ENCODE data around the gene CA12.
A peak's percentile ranks its signal among the peaks of the same experiment; 100 is the strongest.
"Not testable (repeated sequence)": the region's sequence is repeated elsewhere in the genome, so short reads cannot be mapped to it uniquely, and the experiment has no call there.

CA12 gene

GRCh38 chr15:63354821-63355650 lies 26.6 kb downstream of the CA12 start:
- DNase-seq, result no peak

DNA sequence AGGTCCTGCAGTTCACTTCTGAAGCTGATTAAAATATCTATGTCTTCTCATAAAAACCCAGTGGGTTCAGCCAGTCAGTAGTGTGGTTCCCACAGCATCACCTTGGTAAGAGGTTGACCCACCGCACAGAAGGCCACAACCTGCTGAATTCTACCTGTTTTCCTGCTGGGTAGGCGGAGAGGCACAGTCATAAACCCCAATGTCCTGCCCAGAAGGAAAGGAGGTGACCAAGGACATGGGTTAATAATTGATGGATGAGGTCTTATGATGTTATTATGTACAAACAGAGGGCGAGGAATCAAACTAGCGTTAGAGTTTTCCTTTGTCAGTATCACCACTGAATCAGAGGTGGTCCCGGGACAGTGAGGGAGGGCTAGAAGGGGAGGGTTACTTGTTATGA lies 27.8 kb downstream of the CA12 start:
- DNase-seq, result no peak

DNA sequence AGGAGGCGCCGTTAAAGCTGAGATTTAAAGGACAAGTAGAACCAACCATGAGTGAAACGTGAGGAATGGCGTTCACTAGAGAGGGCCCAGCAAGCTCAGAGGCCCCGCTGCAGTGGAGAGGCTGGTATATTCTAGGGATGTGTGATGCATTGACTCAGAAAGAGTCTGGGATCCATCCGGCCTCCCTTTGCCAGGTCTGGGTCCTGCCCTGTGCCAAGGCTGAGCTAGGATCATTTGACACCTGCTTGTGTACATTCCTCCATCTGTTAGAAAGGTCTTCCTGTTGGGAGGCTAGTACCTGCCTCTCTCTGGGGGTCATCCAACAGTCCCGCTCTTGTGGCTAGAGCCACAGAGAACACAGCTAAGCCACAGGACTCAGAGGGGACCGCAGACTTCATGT lies 28.4 kb downstream of the CA12 start:
- DNase-seq, result no peak

DNA sequence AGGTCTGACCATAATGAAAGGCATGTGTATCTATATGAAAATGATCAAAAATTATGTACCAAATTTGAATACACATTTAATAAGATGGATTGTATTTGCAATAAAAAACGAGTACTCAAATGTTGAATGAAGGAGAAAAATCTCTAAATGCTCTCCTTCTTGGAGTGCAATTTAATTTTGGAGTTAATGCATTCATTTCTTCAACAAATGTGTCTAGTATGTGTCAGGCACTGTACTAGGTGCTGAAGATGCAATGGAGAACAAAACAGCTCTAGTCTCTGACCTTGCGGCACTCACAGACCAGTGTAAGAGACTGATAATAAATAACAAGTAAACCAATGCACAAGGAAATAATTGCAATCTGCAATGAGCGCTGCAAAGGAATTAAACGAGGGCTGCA lies 28.8 kb downstream of the CA12 start:
- DNase-seq, result no peak

GRCh38 chr15:63351170-63351569 lies 30.5 kb downstream of the CA12 start:
- no peak for DNase-seq

DNA sequence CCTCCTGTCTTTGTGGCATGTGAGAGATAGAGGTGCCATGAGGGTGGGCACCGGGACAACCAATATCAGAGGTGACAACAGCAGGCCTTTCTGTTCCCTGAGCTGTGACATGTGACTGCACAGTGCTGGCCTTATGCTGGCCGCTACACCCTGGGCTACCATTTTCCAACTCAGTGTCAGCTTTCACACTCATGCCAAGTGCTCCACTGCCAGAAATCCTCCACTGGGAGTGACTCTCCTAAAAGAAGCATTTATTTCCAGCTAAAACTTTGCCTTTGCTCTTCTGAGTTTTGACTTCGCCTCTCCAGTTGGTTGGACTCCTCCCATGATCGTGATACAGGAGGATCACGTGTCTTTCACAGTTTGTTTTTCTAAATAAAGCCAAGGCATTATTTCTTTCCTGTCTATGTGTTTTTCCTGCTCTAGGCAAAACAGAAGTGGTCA lies 31.4 kb downstream of the CA12 start:
- DNase-seq, result no peak

DNA sequence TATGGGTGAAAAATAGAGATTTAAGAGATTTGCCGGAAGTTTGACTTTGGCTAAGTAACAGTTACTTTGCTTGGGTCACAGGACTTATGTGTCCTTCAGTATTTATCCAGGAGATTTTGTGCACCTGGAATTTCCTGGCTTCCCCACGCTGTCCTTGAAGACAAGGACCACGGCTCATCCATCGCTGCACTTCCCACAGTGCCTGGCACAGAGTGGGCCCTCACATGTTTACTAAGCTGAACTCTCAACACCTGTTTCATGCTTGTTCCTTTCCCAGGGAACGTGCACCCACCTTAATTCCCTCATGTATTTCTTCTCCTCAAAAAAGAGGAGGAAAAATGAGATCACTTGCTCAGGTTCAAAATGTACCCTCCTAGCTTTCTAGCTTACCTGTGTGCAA lies 32.0 kb downstream of the CA12 start:
- no peak for DNase-seq

GRCh38 chr15:63349156-63349555 lies 32.5 kb downstream of the CA12 start:
- no peak for DNase-seq

GRCh38 chr15:63348392-63348791 lies 33.3 kb downstream of the CA12 start:
- peak; percentile 47 to 59 for DNase-seq

DNA sequence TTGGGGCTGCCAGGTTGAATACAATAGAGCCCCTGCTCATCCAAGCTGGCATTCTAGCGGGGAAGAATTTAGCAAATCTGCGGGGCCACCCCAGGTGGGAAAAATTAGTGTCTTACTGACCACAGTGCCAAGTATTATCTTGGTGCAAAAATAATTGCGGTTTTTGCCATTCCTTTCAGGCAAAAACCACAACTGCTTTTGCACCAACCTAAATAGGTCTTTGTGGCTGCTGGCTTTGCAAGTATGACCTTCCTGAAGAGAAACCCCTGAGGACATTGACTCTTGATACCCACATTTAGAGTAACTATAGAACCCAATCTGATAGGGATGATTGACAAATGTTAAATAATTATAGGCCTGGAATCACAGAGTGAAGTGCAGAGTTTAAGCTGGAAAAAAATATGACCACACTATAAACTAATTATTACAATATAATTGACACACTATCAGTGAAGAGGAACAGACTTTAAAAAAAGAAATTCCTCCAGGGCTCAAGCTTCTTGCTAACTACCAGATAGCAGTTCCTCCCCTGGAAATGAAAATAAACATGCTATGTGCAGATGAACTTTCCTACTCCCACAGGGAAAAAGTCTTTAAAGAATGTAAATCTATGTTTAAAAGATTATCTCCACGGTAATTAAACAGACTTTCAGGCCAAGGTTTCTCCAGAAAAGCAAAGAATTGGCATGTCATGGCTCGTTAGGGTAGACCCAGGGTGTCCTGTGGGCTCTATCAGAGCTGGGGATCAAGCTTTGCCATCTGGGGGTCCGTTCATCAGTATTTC lies 34.4 kb downstream of the CA12 start:
- no peak for DNase-seq

DNA sequence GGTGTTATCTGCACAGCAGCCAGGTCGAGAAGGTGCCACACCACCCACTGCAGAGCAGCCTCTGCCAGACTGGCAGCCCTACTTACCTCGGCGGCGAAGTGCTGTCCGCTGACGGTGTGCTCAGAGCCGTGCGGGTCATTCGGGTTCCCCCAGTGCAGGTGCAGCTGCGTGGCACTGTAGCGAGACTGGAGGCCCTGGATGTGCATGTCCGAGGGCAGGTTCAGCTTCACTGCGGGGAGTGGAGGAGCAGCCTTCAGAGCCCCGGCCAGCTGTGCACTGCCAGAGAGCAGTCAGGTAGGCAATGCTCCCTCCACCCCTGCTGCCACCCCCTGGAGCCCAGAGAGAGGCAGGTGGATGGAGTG lies 36.3 kb downstream of the CA12 start:
- no peak for DNase-seq

GRCh38 chr15:63344731-63345390 lies 36.8 kb downstream of the CA12 start:
- no peak for DNase-seq

- not testable (repeated sequence) for DNase-seq
Measured at GRCh38 chr15:63342996-63343562, 38.6 kb downstream of the CA12 start.

GRCh38 chr15:63341898-63342297 lies 39.7 kb downstream of the CA12 start:
- no peak for DNase-seq

GRCh38 chr15:63340878-63341277 lies 40.8 kb downstream of the CA12 start:
- no peak for DNase-seq

DNA sequence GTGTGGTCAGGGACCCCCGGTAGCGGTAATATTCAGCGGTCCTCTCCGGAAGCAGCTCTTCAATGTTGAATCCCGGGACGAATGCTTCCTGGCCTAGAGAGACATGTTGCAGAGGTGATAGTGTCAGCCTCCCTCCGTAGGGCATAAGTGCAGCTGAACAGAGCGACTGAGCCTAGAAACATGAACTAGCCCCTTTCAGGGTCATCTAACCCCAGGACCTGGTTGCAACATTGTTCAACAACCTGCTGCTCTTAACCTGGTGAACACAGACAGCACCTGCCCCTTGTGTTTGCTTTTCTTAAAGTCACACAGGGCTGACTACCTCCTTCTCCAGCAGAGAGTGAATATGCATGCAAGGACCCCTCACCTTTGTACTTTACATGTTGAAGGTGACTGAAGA lies 41.3 kb downstream of the CA12 start:
- no peak for DNase-seq

GRCh38 chr15:63339836-63340235 lies 41.8 kb downstream of the CA12 start:
- no peak for DNase-seq

DNA sequence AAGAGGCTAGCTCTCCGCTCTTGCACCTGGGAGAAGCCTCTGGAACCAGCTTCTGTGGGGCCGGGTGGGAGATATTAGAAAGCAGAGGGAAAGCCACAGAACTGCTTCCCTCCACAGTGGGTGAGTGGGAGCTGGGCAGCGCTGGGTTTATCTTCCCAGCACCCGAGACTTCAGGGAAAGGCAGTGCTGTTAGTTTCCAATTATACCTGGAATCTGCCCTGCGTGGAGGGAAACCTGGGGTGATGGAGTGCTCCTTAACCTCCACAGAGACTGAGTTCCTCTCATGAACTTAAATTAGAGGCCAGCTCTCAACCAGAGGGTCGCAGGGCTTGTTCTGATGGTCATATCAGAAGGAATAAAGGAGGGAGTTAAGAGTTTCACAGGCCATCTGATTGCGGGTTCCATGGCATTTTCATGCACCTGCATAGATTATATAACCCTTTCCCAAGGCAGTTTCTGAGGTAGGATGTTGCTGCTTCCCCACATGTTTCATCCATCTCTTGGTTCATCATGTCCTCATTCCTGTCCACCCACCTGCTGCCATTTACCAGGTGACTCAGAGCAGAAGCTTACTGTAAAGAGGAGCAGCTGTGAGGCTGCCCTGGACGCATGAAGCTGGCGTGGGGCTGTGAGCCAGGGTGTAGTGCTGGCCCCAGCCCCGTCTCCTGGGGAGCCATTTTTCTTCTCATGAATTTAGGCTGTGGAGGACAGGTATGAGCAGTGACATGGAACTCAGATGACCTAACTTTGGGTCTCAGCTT lies 42.5 kb downstream of the CA12 start:
- no peak for DNase-seq

DNA sequence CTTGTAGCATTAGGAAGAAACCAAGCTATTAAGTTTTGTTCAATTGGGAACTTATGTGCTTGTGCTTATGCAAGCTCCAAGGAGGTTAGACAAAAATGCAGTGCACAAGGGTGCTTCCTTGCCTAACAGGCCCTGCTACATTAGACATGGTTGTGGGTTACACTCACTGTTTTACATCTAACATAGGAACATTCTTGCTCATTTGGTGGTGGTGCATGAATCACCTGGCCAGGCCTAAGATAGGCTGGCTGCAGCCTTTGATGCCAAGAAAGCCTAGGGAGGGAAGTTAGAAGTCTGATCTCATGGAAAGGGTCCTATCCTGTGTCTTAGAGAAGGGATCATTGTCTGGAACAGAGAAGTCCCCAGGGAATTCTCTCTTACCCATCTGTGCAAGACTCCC lies 43.5 kb downstream of the CA12 start:
- DNase-seq, result no peak

DNA sequence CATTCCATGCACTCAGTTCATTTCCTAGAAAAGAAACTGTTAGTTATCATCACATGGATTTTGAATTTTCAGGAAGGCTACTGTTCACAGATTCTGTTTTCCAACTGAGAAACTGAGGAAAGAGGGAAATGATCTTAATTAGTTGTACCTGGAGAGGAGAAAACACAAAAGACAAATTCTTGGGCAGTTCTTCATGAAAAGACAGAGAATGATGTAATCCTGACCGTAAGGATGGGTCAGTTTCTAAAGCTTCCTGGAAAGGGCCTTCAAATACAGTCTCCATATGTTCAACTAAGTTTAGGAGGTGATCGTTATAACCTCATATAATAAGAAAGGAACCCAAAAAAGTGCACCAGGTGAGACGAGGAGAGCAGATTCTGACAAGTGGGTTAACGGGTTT lies 44.6 kb downstream of the CA12 start:
- no peak for DNase-seq

DNA sequence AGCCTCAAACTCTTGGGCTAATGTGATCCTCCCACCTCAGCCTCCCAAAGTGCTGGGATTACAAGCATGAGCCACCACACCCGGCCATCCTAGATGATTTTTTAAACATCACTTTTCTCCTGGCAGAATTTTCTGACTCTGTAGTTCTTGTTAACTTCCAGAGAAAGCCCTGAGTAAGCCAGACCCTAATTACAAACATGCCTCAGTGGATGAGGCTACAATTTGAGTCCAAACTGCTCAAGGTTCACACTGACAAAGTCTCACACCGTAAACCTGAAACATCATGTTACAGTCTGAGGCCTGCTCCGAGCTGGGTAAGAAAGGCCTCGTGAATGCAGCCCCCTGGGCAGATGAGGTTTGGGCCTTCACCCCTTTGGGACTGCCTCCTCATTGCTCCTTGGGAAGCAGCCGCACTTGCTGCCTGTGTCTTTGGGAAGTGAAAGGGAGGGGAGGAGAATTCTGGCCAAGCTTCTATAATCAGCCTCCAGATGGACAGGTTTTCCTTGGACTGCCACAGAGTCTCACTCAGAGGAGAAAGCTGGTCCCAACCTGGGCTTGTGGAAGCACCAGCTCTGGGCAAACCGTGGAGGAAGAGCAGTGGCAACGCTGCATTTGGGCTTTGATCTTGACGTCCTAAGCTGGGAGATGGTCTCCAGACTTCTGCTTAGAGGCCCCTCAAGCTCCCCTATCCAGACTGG lies 46.0 kb downstream of the CA12 start:
- no peak for DNase-seq

DNA sequence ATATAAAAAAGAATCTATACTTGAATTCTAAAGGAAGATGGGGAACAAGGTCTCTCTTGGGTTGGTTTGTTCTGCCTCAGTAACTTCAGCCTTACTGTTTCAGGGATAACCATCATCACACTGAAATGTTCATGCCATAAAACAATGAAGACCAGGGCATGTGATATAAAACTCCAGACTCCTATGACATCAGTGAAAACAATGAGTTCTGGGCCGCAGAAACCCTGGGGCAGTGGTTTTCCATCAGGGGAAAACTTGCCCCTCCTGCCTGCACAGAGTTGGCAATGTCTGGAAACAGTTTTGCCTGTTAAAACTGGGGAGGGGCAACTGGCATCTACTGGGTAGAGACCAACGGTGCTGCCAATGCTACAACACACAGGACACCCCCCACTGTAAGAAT lies 46.8 kb downstream of the CA12 start:
- DNase-seq, result no peak
